ENCODE results near the gene AK4. TPM values are rescaled to one million over a fixed set of nuclear protein-coding genes. Genes with fewer than 3 reads are reported as not detected.
"Not testable (repeated sequence)": the region's sequence is repeated elsewhere in the genome, so short reads cannot be mapped to it uniquely, and the experiment has no call there.

Gene AK4
- total and polyA plus RNA-seq, 2 of the 4 experiments (the other 2 are of a cell fraction): 12.4 to 30.3 TPM

DNA sequence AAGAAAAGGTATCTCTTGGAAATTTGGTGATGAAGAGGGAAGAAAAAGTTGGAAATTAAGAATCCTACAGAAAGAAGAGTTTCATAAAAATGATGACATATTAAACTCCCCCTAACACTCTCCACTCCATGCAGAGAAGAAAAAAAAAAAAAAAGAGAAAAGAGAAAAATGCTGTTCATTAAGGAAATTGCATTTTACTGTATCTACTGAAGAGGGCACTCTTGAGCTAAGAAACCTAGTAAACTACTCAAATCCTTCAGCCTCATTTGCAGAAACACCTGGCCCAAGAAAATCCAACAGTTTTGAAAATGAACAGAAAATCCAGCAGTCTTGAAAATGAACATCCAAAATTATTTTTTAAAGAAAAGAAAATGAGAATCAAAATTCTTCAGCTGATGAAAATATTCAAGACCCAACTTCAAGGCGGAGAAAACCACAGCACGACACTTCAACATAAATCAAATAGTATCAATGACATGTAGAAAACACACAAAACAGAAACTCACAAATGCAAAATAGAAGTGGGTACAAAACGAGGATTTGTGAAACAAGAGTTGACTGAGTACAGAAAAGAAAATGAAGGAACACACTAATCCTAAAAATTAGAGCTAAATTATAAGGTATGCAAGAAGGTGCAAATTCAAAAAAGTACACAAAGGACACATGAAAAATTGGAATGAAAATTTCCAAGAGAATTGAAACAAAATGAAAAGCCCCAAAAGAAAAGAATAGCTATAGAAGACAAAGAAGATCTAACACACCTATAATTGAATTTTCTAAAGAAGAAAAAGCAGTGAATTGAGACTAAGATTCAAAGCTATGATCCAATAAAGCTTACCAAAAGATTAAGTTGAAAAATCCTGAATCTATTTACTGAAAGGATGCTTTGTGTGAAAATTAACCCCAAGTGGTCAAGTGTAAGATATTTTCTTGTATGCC lies 88.1 kb downstream of the AK4 start (continued):
- TF ChIP-seq MAFK (IDR thresholded peaks at IDR 0.05; ENCODE audit: low read depth, low read length): no peak
- TF ChIP-seq BHLHE40 (IDR thresholded peaks at IDR 0.05; ENCODE audit: low read depth, low read length): no peak

DNA sequence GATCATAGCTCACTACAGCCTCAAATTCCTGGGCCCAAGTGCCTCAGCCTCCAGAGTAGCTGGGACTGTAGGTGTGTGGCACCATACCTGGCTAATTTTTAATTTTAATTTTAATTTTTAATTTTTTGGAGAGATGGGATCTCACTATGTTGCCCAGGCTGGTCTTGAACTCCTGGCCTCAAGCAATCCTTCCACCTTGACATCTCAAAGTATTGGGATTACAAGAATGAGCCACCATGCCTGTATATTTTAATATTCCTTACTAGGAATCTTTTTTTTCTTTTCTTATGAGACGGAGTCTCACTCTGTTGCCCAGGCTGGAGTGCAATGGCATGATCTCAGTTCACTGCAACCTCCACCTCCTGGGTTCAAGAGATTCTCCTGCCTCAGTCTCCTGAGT lies 89.1 kb downstream of the AK4 start:
- H4K8ac ChIP-seq (ENCODE audit: low read depth in 2 of 2, low read length in 2 of 2); H3K4me3 ChIP-seq (ENCODE audit: insufficient read depth, low read depth, low read length); dilution Hi-C loops (cut with HindIII; ENCODE audit: low sequenced_read_pairs, unreplicated experiment); H2BK20ac ChIP-seq (ENCODE audit: low read depth, low read length); H3K9me1 ChIP-seq (ENCODE audit: insufficient read depth, low read length); H3K23ac ChIP-seq (ENCODE audit: low read depth, low read length); H3K14ac ChIP-seq (replicated peaks; ENCODE audit: low read depth, low read length); H4K5ac ChIP-seq (ENCODE audit: low read depth, low read length); H3K56ac ChIP-seq (ENCODE audit: extremely low read depth, insufficient read depth, low read length); H2BK5ac ChIP-seq (ENCODE audit: low read depth, low read length, poor library complexity, severe bottlenecking); DNase-seq; in situ Hi-C loops (cut with MboI; ENCODE audit: low sequenced_read_pairs); H3K9me3 ChIP-seq (ENCODE audit: control insufficient read depth, insufficient read depth, low read length); H3K27ac ChIP-seq (ENCODE audit: insufficient read depth, low read length); H4K91ac ChIP-seq (ENCODE audit: insufficient read depth, low read depth, low read length); H2BK120ac ChIP-seq (ENCODE audit: low read depth, low read length); H3K27me3 ChIP-seq (ENCODE audit: control insufficient read depth, insufficient read depth, low read length); H3K9ac ChIP-seq (ENCODE audit: low read depth, low read length); H2AK5ac ChIP-seq (ENCODE audit: low read depth, low read length); H2AFZ ChIP-seq (replicated peaks; ENCODE audit: low read length, poor library complexity); H3K4me1 ChIP-seq (ENCODE audit: control insufficient read depth, insufficient read depth, low read length); POLR2A ChIA-PET (ENCODE audit: unreplicated experiment); H2AK9ac ChIP-seq (replicated peaks; ENCODE audit: low read depth, low read length, poor library complexity); H2BK15ac ChIP-seq (ENCODE audit: low read depth, low read length); ATAC-seq (ENCODE audit: low read depth); BruUV-seq (replicated peaks); H3K4ac ChIP-seq (ENCODE audit: low read depth, low read length); H3K18ac ChIP-seq (ENCODE audit: low read depth, low read length); H3K4me2 ChIP-seq (ENCODE audit: low read depth, low read length); H4K20me1 ChIP-seq (ENCODE audit: insufficient read depth, low read length); H3K36me3 ChIP-seq (ENCODE audit: control insufficient read depth, insufficient read depth, low read length); H3K79me1 ChIP-seq (ENCODE audit: low read depth in 1 of 2, low read length in 2 of 2): not testable (repeated sequence)
- CTCF ChIA-PET: interaction anchor here (1.6 to 2.4 kb wide), 2 partner anchors 237 to 450 kb away, joined by 3 to 20 read pairs; no protein-coding TSS in a partner anchor
- WGBS, 2 experiments (ENCODE audit: extremely low coverage in 2 of 2, insufficient read length in 1 of 2): no CpG with 5 or more reads among the region's 1 CpG
- intact Hi-C loops (cut with micrococcal nuclease): loop anchor here (5.0 kb wide), 1 partner anchor 710 kb away; no protein-coding TSS in a partner anchor

Measured in IMR-90 (cell line).